NCI-H1436 (cell line): ENCODE measurements around the gene EPC2.
A peak's percentile ranks its signal among the peaks of the same experiment; 100 is the strongest.
"Not testable (repeated sequence)": the region's sequence is repeated elsewhere in the genome, so short reads cannot be mapped to it uniquely, and the experiment has no call there.

Experiments
- DNase-seq: peaks from one replicate; lab custom pipeline; 2025; lab: John Stamatoyannopoulos, UW

Gene EPC2

DNA sequence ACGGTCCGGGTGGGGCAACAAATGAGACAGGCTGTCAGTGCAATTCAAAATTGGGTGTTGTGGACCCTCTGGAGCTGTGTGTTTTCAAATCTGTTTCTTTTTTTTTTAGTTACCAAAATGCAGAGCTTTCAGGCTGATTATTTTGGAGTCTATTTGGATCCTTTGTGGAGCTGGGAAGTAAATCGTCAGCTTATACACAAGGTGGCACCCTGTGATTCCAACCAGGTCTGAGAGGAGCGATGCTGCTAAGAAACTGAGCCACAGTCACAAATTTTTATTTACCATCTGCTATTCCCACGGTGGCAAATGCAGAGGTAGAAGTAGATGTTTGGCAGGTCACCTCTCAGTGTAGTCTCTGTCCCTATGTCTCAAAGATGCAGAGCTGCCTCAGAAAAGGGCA is 3.8 kb upstream of the EPC2 start:
- DNase-seq, result no peak

DNA sequence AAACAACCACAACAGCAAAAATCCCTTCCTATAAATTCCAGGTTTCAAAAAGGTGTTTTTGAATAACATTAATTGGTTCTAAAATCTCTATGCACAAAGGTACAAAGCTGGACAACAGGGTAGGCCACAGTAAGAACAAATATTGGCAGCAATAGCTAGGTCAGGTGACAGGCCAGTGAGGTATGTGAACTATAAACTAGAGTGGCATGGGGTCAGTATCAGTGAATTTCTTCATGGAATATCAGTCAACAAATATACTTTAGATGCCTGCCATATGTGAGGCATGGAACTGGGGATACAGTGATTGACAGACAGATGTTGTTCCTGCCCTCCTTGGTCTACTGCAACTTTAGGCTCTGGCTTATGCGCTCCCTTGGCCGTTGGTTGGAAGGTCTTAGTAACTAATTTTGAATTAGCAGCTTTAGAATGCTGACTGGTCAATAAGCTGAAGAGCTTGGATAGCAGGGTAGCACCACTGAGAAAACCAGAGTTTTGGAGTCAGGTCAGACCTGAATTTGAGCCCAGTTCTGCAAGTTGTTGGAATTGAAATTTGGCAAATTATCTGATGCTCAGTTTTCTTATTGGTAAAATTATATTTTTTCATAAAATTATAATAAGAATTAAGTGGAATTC is 2.3 kb upstream of the EPC2 start:
- no peak for DNase-seq

DNA sequence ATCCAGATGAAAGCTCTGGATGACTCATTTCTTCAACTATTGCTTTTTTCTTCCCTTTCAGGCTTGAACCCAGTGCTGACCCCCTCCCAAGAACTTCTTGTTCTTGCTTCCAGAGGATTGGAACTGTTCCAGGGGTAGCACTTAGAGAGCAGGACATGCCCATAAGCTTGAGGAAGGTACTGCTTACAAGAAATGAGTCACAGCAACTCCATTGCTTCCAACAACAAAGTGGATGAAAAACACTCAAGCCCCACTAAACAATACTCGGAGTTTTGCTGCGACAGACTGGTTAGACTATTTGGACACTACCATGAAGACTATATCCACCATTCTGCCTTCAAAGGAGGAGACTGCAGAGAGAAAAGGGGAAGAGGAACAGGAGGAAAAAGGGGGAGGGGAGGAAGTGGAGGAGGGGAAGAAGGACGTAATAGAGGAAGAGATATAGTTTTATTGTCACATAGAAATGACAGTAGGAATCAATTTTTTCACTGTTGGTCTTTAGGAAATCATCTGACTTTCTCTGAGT is 1.6 kb upstream of the EPC2 start:
- DNase-seq, result no peak

GRCh38 chr2:148643421-148643820 is 1.1 kb upstream of the EPC2 start:
- DNase-seq, result no peak

DNA sequence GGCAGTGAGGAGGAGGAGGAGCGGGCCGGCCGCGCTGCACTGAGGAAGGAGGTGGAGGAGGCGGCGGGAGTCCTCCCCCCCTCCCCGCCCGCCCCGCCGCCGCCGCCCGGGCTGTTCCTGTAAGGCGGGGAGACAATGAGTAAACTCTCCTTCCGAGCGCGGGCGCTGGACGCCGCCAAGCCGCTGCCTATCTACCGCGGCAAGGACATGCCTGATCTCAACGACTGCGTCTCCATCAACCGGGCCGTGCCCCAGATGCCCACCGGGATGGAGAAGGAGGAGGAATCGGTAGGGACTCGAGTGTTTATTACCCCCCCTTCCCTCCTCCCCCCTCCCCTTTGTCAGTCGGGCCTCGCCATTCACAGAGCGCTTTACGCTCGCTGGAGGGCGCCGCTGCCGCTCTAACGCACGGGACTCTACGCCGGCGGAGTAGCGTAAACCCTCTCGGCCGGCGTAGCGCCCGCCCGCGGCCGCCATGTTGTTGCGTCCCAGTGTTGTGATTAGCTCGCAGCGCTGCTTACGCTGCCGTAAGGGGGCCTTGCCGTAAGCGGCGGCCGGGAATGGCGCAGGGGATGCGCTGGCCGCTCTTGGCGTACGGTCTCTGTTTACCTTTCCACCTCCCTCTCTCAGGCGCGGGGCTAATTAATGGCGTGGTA is 460 bp downstream of the EPC2 start:
- DNase-seq, result peak; percentile 91

DNA sequence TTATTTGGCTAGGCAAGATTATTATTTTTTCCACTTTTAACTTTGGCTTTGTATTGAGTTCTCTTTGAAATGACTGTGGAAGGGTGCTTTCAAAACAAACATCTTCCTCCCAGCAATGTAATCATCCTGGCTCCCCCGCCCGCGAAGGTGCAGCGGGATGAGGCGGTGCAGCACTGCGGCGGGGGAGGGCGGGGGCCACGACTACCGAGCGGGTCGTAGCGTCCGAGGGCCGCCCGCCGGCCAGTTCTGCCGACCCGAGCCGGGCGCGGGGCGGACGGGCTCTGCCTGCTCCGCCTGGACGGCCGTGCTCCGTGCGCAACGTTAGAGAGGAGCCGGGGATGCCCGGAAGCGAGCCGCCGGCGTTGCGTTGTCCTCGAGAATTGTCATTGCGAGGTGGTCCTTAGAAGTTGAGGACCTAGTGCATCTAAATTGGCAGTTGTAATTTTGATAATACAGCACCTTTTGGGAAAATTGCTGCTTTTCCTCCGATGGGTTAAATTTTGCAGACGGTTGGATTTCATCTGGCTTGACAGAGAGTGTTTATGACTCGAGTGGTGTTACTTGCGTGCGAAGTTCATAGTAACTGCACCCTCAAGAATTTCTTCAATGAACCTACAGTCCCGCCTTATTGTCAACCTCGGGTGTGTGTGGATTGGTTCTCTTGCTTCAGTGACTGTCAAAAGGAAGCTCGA is 1.1 kb downstream of the EPC2 start:
- peak; percentile 67 for DNase-seq

DNA sequence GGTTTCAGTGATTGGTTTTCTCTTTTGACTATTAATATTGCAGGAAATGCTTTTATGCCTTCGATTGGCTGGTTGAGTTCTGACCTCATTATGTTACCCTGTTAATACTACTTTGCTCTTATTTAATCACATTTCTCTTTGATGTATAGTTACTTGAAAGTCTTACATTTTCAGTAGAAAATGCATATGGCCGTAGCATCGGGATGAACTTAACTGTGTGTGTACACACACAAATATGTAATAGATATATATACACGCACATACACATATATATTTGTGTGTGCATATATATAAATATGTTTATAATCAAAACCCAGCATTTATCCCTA is 1.6 kb downstream of the EPC2 start:
- DNase-seq, result no peak

GRCh38 chr2:148647711-148648110 is 3.2 kb downstream of the EPC2 start:
- DNase-seq, result not testable (repeated sequence)

DNA sequence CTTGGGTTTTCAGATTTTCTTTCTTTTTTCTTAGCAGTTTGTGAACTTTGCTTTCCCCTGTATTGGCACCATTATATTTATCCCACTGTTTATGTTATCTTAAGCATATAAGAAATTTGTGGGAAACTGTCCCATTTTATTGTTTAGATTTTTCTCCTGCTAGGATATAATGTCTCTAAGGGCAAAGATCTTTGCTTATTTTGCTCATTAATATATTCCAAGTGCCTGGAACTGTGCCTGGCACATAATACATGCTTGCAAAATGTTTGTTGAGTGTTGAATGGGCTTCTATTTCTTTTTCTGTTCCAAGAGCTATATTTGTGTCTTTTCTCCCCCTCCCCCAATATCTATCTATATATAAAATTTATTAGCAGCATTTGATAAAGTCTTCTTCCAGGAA is 5.4 kb downstream of the EPC2 start:
- DNase-seq, result no peak

GRCh38 chr2:148650881-148651280 is 6.3 kb downstream of the EPC2 start:
- DNase-seq, result no peak

DNA sequence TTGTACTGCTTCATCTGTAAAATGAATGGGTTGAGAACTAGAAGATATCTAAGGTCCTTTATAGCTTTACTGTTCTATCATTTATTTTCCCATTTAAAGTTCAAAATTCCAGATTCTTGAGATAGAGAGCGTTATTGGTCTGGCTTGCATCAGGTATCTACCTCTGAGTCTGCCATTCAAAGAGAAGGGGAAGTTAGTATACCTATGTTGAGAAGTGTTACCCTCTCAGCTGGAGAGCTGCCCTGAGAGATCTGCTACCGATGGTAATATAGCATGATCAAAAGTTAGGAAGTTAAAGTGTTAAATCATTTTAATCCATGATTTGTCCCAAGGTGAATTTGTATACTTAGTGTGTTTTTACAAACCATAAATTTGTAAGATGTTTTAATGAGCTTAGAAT is 7.4 kb downstream of the EPC2 start:
- no peak for DNase-seq

- no peak for DNase-seq
These were observed 8.9 kb downstream of the EPC2 start for GRCh38 chr2:148653437-148653836.

DNA sequence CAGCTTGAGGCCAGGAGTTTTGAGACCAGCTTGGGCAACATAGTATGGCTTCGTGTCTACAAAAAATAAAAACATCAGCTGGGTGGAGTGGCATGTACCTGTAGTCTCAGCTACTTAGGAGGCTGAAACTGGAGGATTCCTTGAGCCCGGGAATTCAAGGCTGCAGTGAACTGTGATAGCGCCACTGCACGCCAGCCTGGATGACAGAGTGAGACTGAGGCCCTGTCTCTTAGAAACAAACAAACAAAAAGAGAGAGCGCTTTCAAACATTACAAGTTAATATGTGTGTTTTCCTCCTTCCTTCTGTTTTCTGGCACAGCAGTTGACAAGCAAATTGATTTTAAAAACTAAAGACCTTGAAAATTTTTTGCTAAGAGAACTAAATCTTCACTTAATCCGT is 9.9 kb downstream of the EPC2 start:
- DNase-seq, result no peak

GRCh38 chr2:148656516-148656915 is 12.0 kb downstream of the EPC2 start:
- no peak for DNase-seq

GRCh38 chr2:148658807-148659722 is 14.5 kb downstream of the EPC2 start:
- no peak for DNase-seq

- DNase-seq, result no peak
These were observed 16.4 kb downstream of the EPC2 start for GRCh38 chr2:148660999-148661398.

- DNase-seq, result not testable (repeated sequence)
These were observed 17.8 kb downstream of the EPC2 start for GRCh38 chr2:148662332-148662731.

GRCh38 chr2:148664229-148664628 is 19.7 kb downstream of the EPC2 start:
- no peak for DNase-seq

DNA sequence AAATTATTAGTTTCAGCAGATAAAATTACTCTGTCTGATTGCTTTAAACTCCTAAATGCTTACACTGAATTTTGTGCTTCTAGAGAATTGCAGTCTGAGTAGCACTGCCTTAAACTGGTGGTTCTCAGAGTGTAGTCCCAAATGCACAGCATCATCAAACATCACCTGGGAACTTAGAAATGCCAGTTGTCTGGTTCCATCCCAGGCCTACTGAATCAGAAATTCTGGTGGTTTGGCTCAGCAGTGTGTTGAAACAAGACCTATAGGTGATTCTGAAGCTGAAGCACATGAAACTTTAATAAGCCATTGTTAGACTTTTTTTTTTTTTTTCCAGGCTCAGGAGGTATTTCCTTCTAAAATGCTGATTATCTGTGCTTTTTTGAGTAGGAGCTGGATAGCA is 22.0 kb downstream of the EPC2 start:
- DNase-seq, result no peak

GRCh38 chr2:148667113-148667836 is 22.7 kb downstream of the EPC2 start:
- DNase-seq, result no peak

DNA sequence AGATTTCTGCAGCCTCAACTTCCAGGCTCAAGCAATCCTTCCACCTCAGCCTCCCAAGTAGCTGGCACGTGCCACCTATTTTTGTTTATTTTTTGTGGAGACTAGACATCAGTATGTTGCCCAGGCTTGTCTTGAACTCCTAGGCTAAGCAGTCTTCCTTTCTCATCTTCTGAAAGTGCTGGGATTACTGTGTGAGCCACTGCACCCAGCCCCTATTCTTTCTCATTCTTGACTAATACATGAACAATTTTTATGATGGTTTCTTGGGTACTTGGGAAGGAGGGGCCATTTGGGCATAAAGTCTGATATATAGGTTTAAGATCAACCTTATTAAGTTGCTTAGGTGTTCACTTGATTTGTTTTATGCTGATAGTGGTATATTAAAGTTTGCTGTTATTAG is 26.2 kb downstream of the EPC2 start:
- no peak for DNase-seq
